ENCODE results near the gene CHRM4.

DNA sequence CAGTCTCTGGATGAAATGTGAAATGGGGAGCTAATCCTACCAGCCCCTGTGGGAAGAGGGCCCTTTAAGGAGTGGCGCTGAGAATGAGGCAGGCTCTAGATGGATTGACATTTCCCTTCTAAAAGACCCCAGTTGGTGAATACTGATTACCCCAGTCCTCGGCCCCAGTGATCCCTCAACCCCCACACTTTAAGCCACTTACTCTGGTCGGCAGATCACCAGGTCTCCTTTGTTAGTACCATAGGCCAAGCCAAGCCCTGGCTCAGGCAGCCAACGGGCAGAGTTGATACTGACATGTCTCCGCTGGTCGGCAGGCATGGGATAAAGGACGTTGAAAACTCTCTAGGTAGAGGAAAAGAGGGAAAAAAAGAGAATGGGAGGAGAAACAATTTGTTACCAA, 26.1 kb upstream of the CHRM4 start:
- TF ChIP-seq, protein P1, sequence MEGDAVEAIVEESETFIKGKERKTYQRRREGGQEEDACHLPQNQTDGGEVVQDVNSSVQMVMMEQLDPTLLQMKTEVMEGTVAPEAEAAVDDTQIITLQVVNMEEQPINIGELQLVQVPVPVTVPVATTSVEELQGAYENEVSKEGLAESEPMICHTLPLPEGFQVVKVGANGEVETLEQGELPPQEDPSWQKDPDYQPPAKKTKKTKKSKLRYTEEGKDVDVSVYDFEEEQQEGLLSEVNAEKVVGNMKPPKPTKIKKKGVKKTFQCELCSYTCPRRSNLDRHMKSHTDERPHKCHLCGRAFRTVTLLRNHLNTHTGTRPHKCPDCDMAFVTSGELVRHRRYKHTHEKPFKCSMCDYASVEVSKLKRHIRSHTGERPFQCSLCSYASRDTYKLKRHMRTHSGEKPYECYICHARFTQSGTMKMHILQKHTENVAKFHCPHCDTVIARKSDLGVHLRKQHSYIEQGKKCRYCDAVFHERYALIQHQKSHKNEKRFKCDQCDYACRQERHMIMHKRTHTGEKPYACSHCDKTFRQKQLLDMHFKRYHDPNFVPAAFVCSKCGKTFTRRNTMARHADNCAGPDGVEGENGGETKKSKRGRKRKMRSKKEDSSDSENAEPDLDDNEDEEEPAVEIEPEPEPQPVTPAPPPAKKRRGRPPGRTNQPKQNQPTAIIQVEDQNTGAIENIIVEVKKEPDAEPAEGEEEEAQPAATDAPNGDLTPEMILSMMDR (IDR thresholded peaks at IDR 0.05), result no peak
- TF ChIP-seq POLR2A (IDR thresholded peaks at IDR 0.05), result no peak
